DND-41 (cell line): ENCODE results near the gene NCK2.

Source experiments
- ATAC-seq: fragments of 200-7000 bp; cut with Tn5 transposase; 3 replicates; pipeline ENCODE4 v1.9.1; 2021; ENCODE audit warnings: low read depth; ENCODE audit not compliant: insufficient read depth
- DNase-seq: peaks from one replicate; pipeline ENCODE4 v3.0.0-alpha.2; 2020
- H2AFZ ChIP-seq: 2 replicates; pipeline ENCODE4 v1.6.0; 2012; ENCODE audit warnings: low read depth, low read length
- H3K27ac ChIP-seq: 2 replicates; pipeline ENCODE4 v1.5.1; 2012; ENCODE audit warnings: low read length, inconsistent platforms
- H3K27me3 ChIP-seq: fragments of 200-600 bp; sonication (generic); 2 replicates; pipeline ENCODE4 v1.6.0; 2012; ENCODE audit warnings: low read length, mild to moderate bottlenecking, inconsistent platforms; ENCODE audit not compliant: insufficient read depth, poor library complexity
- H3K36me3 ChIP-seq: 2 replicates; pipeline ENCODE4 v1.5.1; 2012; ENCODE audit warnings: low read length, inconsistent platforms; ENCODE audit not compliant: insufficient read depth
- H3K4me1 ChIP-seq: 2 replicates; pipeline ENCODE4 v1.5.1; 2012; ENCODE audit warnings: mild to moderate bottlenecking, low read length; ENCODE audit not compliant: insufficient read depth
- H3K4me2 ChIP-seq: 2 replicates; pipeline ENCODE4 v1.6.0; 2012; ENCODE audit warnings: mild to moderate bottlenecking, moderate library complexity, low read length, inconsistent platforms; ENCODE audit not compliant: insufficient read depth
- H3K4me3 ChIP-seq, 2 experiments: fragments of 200-600 bp in 1 of 2; shearing (Covaris generic) in 1 of 2; 2 replicates each; pipeline ENCODE4 v1.5.1; 2012 to 2016; ENCODE audit warnings: inconsistent platforms in 2 of 2, low read length in 2 of 2, mild to moderate bottlenecking in 2 of 2, low read depth in 1 of 2, moderate library complexity in 1 of 2
- H3K79me2 ChIP-seq: 2 replicates; pipeline ENCODE4 v1.6.0; 2012; ENCODE audit warnings: low read length, inconsistent platforms; ENCODE audit not compliant: insufficient read depth
- H3K9ac ChIP-seq: 2 replicates; pipeline ENCODE4 v1.6.0; 2012; ENCODE audit warnings: low read depth, mild to moderate bottlenecking, inconsistent platforms, low read length, moderate library complexity
- H3K9me3 ChIP-seq: 2 replicates; pipeline ENCODE4 v1.5.1; 2012; ENCODE audit warnings: low read length, moderate library complexity, mild to moderate bottlenecking, inconsistent platforms; ENCODE audit not compliant: insufficient read depth, severe bottlenecking
- H4K20me1 ChIP-seq: 2 replicates; pipeline ENCODE4 v1.6.0; 2012; ENCODE audit warnings: low read length; ENCODE audit not compliant: insufficient read depth
- CTCF ChIP-seq: IDR thresholded peaks from 2 replicates; pipeline ENCODE4 v1.5.1; 2012; ENCODE audit warnings: borderline replicate concordance, low read length, moderate library complexity, mild to moderate bottlenecking; ENCODE audit not compliant: poor library complexity, severe bottlenecking; ENCODE audit errors: extremely low read depth
- EZH2 ChIP-seq: IDR thresholded peaks from 3 replicates; pipeline ENCODE4 v1.6.1; 2012; ENCODE audit warnings: borderline replicate concordance, low read depth, mild to moderate bottlenecking, moderate library complexity, low read length, inconsistent platforms; ENCODE audit not compliant: severe bottlenecking

NCK2 gene

GRCh38 chr2:105801961-105802360 lies 57.2 kb downstream of the NCK2 start:
- H3K4me3 ChIP-seq: no peak overlapping the region
- H3K9ac ChIP-seq: no peak overlapping the region
- no peak overlapping the region for H3K4me2 ChIP-seq

GRCh38 chr2:105802587-105802986 lies 57.9 kb downstream of the NCK2 start:
- no peak overlapping the region for H3K4me2 ChIP-seq
- H3K36me3 ChIP-seq: peaks cover 5% of the 10 kb centered on the region; the same call in 1 of the 2 replicates
- no peaks in the 10 kb centered on the region for H3K27me3 ChIP-seq
- peaks cover 28% of the 10 kb centered on the region for H3K4me1 ChIP-seq
- H3K79me2 ChIP-seq: peaks cover 83% of the 10 kb centered on the region
- no peak overlapping the region for H3K4me3 ChIP-seq
- no peak overlapping the region for H3K27ac ChIP-seq
- H3K9ac ChIP-seq: no peak overlapping the region
- ATAC-seq: no peak
- TF ChIP-seq CTCF (no peak), EZH2 (no peak)
- H2AFZ ChIP-seq: no peak overlapping the region
- H3K9me3 ChIP-seq: no peaks in the 10 kb centered on the region
- peaks cover 48% of the 10 kb centered on the region for H4K20me1 ChIP-seq
- DNase-seq: no peak

More at GRCh38 chr2:105801961-105802360, 57.2 kb downstream of the NCK2 start:
- no peak overlapping the region for H2AFZ ChIP-seq
- H3K27me3 ChIP-seq: no peaks in the 10 kb centered on the region
- peaks cover 35% of the 10 kb centered on the region for H3K4me1 ChIP-seq
- peaks cover 81% of the 10 kb centered on the region for H3K79me2 ChIP-seq
- H4K20me1 ChIP-seq: peaks cover 43% of the 10 kb centered on the region
- TF ChIP-seq EZH2 (no peak), CTCF (no peak)
- ATAC-seq (no peak), DNase-seq (no peak)
- H3K36me3 ChIP-seq: peaks cover 5% of the 10 kb centered on the region; the same call in 1 of the 2 replicates
- H3K27ac ChIP-seq: no peak overlapping the region
- H3K9me3 ChIP-seq: no peaks in the 10 kb centered on the region

- DNase-seq: no peak
- Histone ChIP-seq H3K27ac (no peak overlapping the region), H3K4me1 (peaks cover 21% of the 10 kb centered on the region), H2AFZ (no peak overlapping the region), H3K79me2 (peaks cover 81% of the 10 kb centered on the region), H3K36me3 (peaks cover 5% of the 10 kb centered on the region; the same call in 1 of the 2 replicates), H4K20me1 (peaks cover 48% of the 10 kb centered on the region), H3K4me2 (no peak overlapping the region), H3K9me3 (no peaks in the 10 kb centered on the region), H3K4me3 (no peak overlapping the region), H3K27me3 (no peaks in the 10 kb centered on the region), H3K9ac (no peak overlapping the region)
- ATAC-seq: no peak
- no peak for TF ChIP-seq CTCF
- no peak for TF ChIP-seq EZH2
These were observed 58.6 kb downstream of the NCK2 start for GRCh38 chr2:105803337-105803736.

GRCh38 chr2:105803773-105804172 lies 59.1 kb downstream of the NCK2 start:
- DNase-seq: no peak
- Histone ChIP-seq H3K36me3 (peaks cover 5% of the 10 kb centered on the region; the same call in 1 of the 2 replicates), H4K20me1 (peaks cover 50% of the 10 kb centered on the region), H3K4me2 (no peak overlapping the region), H3K4me3 (no peak overlapping the region), H3K9ac (no peak overlapping the region), H2AFZ (no peak overlapping the region), H3K27me3 (no peaks in the 10 kb centered on the region), H3K27ac (no peak overlapping the region), H3K79me2 (peaks cover 85% of the 10 kb centered on the region), H3K9me3 (no peaks in the 10 kb centered on the region), H3K4me1 (peaks cover 16% of the 10 kb centered on the region)
- no peak for ATAC-seq
- TF ChIP-seq EZH2 (no peak), CTCF (no peak)
